Spinal cord (tissue), 10 donors: ENCODE results near the gene EMC9. TPM values are rescaled to one million over a fixed set of nuclear protein-coding genes. Genes with fewer than 3 reads are reported as not detected.

ENCODE experiments used
- DNase-seq, 6 donors: peaks; one replicate each; pipeline versions ENCODE4 v3.0.0 to v3.0.0-alpha.2; 2013 to 2015; ENCODE audit warnings: low spot score in 6 of 6, low read depth in 4 of 6
- H3K27ac ChIP-seq: one replicate; pipeline ENCODE4 v1.5.1; 2013; ENCODE audit warnings: low read depth, low read length, control low read depth
- H3K27me3 ChIP-seq: one replicate; pipeline ENCODE4 v1.6.1; 2013; ENCODE audit warnings: low read length; ENCODE audit not compliant: control insufficient read depth, insufficient read depth
- H3K36me3 ChIP-seq: one replicate; pipeline ENCODE4 v1.6.1; 2013; ENCODE audit warnings: low read length; ENCODE audit not compliant: control insufficient read depth, insufficient read depth
- H3K4me1 ChIP-seq: one replicate; pipeline ENCODE4 v1.6.1; 2013; ENCODE audit warnings: low read length; ENCODE audit not compliant: control insufficient read depth, insufficient read depth
- H3K4me3 ChIP-seq: one replicate; pipeline ENCODE4 v1.5.1; 2013; ENCODE audit warnings: low read depth, low read length, control low read depth
- H3K9me3 ChIP-seq: one replicate; pipeline ENCODE4 v1.6.1; 2013; ENCODE audit warnings: low read length; ENCODE audit not compliant: control insufficient read depth, insufficient read depth
- WGBS: methylation state at CpG from one replicate; pipeline ENCODE4 v1.1.5; 2013; ENCODE audit warnings: missing lambda C conversion rate; ENCODE audit not compliant: insufficient coverage; 5-methylcytosine and 5-hydroxymethylcytosine counted together
- polyA plus RNA-seq, 2 donors: library from polyadenylated mRNA; unstranded; fragments of 120-200 nt; gene quantifications; one replicate each; pipeline ENCODE4 v1.2.1, GENCODE V29; 2013; ENCODE audit not compliant: insufficient read length in 2 of 2
- total RNA-seq, 2 donors: library from RNA; depleted of rRNA in 1 of 2; stranded (reverse); fragments of 120-200 nt in 1 of 2; fragments of >200 nt in 1 of 2; gene quantifications; one replicate each; pipeline versions ENCODE4 v1.2.3 to v1.2.4, GENCODE V29; 2013 to 2014
- donor health status: healthy.

EMC9 gene
- total and polyA plus RNA-seq, 4 donors: 11.0 to 37.2 (median 25.6) TPM

GRCh38 chr14:24162093-24162492, 20.7 kb upstream of the EMC9 start:
- peak overlapping the region; percentile 77 for H3K27ac ChIP-seq
- peaks cover 80% of the 10 kb centered on the region for H3K36me3 ChIP-seq
- no peak for DNase-seq
- H3K4me1 ChIP-seq: peaks cover 32% of the 10 kb centered on the region
- no peaks in the 10 kb centered on the region for H3K9me3 ChIP-seq
- no peaks in the 10 kb centered on the region for H3K27me3 ChIP-seq
- H3K4me3 ChIP-seq: peak overlapping the region; percentile 68
- 87% methylated on average over 7 of the region's 8 CpGs for WGBS

GRCh38 chr14:24160850-24161804, 19.7 kb upstream of the EMC9 start, which contains the start of gene IRF9:
TSS of gene IRF9 (plus strand) at chr14:24161265. CDS start at chr14:24162145, 880 bp downstream.
- peak within 1 kb of the TSS; percentile 68 for H3K4me3 ChIP-seq
- H3K4me1 ChIP-seq: peaks cover 32% of the 10 kb centered on the region
- peaks cover 81% of the 10 kb centered on the region for H3K36me3 ChIP-seq
- peak; percentile 80 to 97 (median 88) for DNase-seq
- H3K9me3 ChIP-seq: no peaks in the 10 kb centered on the region
- H3K27ac ChIP-seq: peak within 1 kb of the TSS; percentile 77
- H3K27me3 ChIP-seq: no peaks in the 10 kb centered on the region
- WGBS: 2% methylated on average over 9 of the region's 12 CpGs

GRCh38 chr14:24160499-24160849, 19.1 kb upstream of the EMC9 start:
- H3K4me1 ChIP-seq: peaks cover 32% of the 10 kb centered on the region
- no peaks in the 10 kb centered on the region for H3K27me3 ChIP-seq
- H3K9me3 ChIP-seq: no peaks in the 10 kb centered on the region
- peaks cover 81% of the 10 kb centered on the region for H3K36me3 ChIP-seq
- 97% methylated on average over 3 of the region's 4 CpGs for WGBS
- H3K4me3 ChIP-seq: no peak overlapping the region
- DNase-seq: no peak
- peak overlapping the region; percentile 63 for H3K27ac ChIP-seq

GRCh38 chr14:24159777-24160498, 18.5 kb upstream of the EMC9 start:
- Histone ChIP-seq H3K4me3 (no peak overlapping the region), H3K9me3 (no peaks in the 10 kb centered on the region), H3K27me3 (no peaks in the 10 kb centered on the region), H3K36me3 (peaks cover 81% of the 10 kb centered on the region), H3K27ac (no peak overlapping the region), H3K4me1 (peaks cover 32% of the 10 kb centered on the region)
- WGBS: 93% methylated on average over 7 of the region's 11 CpGs
- DNase-seq: no peak

GRCh38 chr14:24157331-24157730, 15.9 kb upstream of the EMC9 start:
- Histone ChIP-seq H3K4me1 (peaks cover 20% of the 10 kb centered on the region), H3K36me3 (peaks cover 82% of the 10 kb centered on the region), H3K27ac (no peak overlapping the region), H3K27me3 (no peaks in the 10 kb centered on the region), H3K4me3 (no peak overlapping the region), H3K9me3 (no peaks in the 10 kb centered on the region)
- 97% methylated on average over 12 of the region's 12 CpGs for WGBS
- no peak for DNase-seq

- H3K36me3 ChIP-seq: peaks cover 81% of the 10 kb centered on the region
- H3K9me3 ChIP-seq: no peaks in the 10 kb centered on the region
- H3K27me3 ChIP-seq: no peaks in the 10 kb centered on the region
- H3K4me3 ChIP-seq: no peak overlapping the region
- DNase-seq: no peak
- no peak overlapping the region for H3K27ac ChIP-seq
- WGBS: 100% methylated on average over 1 of the region's 1 CpG
- peaks cover 15% of the 10 kb centered on the region for H3K4me1 ChIP-seq
Measured at GRCh38 chr14:24156840-24157239, 15.4 kb upstream of the EMC9 start.

GRCh38 chr14:24155100-24155499, 13.7 kb upstream of the EMC9 start:
- Histone ChIP-seq H3K4me3 (no peak overlapping the region), H3K27me3 (no peaks in the 10 kb centered on the region), H3K36me3 (peaks cover 90% of the 10 kb centered on the region), H3K4me1 (peaks cover 5% of the 10 kb centered on the region), H3K27ac (no peak overlapping the region), H3K9me3 (no peaks in the 10 kb centered on the region)
- DNase-seq: no peak
- 98% methylated on average over 8 of the region's 10 CpGs for WGBS

GRCh38 chr14:24151404-24152080, 10.2 kb upstream of the EMC9 start:
- Histone ChIP-seq H3K27me3 (no peaks in the 10 kb centered on the region), H3K36me3 (peaks cover 76% of the 10 kb centered on the region), H3K4me3 (no peak overlapping the region), H3K4me1 (peaks cover 20% of the 10 kb centered on the region), H3K27ac (no peak overlapping the region), H3K9me3 (no peaks in the 10 kb centered on the region)
- WGBS: 91% methylated on average over 11 of the region's 16 CpGs
- no peak for DNase-seq

GRCh38 chr14:24150993-24151392, 9.6 kb upstream of the EMC9 start:
- Histone ChIP-seq H3K9me3 (no peaks in the 10 kb centered on the region), H3K27ac (no peak overlapping the region), H3K4me3 (no peak overlapping the region), H3K4me1 (peaks cover 24% of the 10 kb centered on the region), H3K27me3 (no peaks in the 10 kb centered on the region), H3K36me3 (peaks cover 70% of the 10 kb centered on the region)
- no peak for DNase-seq
- WGBS: 81% methylated on average over 8 of the region's 9 CpGs
